Peyer's patch (tissue), 4 donors: ENCODE data around the gene TFG.
"Not testable (repeated sequence)": the region's sequence is repeated elsewhere in the genome, so short reads cannot be mapped to it uniquely, and the experiment has no call there.

Experiments
- POLR2A ChIP-seq, 2 donors: fragments of 450-650 bp; IDR thresholded peaks; one replicate each; pipeline ENCODE4 v1.5.1; 2017; ENCODE audit warnings: antibody characterized with exemption in 2 of 2, mild to moderate bottlenecking in 2 of 2, moderate library complexity in 2 of 2
- TF ChIP-seq, protein P1 (sequence below), 6 experiments: fragments of 450-650 bp in 4 of 6; fragments of 200-600 bp in 2 of 6; sonication (generic) in 1 of 6; IDR thresholded peaks; one replicate each; pipeline ENCODE4 v1.5.1; 2017 to 2019; ENCODE audit warnings: antibody characterized with exemption in 6 of 6, mild to moderate bottlenecking in 3 of 6, moderate library complexity in 1 of 6

- not testable (repeated sequence) for TF ChIP-seq POLR2A (IDR thresholded peaks at IDR 0.05)
- TF ChIP-seq, protein P1, sequence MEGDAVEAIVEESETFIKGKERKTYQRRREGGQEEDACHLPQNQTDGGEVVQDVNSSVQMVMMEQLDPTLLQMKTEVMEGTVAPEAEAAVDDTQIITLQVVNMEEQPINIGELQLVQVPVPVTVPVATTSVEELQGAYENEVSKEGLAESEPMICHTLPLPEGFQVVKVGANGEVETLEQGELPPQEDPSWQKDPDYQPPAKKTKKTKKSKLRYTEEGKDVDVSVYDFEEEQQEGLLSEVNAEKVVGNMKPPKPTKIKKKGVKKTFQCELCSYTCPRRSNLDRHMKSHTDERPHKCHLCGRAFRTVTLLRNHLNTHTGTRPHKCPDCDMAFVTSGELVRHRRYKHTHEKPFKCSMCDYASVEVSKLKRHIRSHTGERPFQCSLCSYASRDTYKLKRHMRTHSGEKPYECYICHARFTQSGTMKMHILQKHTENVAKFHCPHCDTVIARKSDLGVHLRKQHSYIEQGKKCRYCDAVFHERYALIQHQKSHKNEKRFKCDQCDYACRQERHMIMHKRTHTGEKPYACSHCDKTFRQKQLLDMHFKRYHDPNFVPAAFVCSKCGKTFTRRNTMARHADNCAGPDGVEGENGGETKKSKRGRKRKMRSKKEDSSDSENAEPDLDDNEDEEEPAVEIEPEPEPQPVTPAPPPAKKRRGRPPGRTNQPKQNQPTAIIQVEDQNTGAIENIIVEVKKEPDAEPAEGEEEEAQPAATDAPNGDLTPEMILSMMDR (IDR thresholded peaks at IDR 0.05): not testable (repeated sequence)
Measured at GRCh38 chr3:100666699-100667098, 42.6 kb upstream of the TFG start.
